Activated T-helper 9 cell treated with anti-CD3 and anti-CD28 coated beads, Interleukin-2, amount 50 U/mL, for 16 hours (primary cell): ENCODE data around the gene DESI1.
"Not testable (repeated sequence)": the region's sequence is repeated elsewhere in the genome, so short reads cannot be mapped to it uniquely, and the experiment has no call there.

ENCODE experiments used
- DNase-seq: peaks from one replicate; pipeline ENCODE4 v3.0.0-alpha.2; 2020; ENCODE audit warnings: low read depth

DESI1 gene

DNA sequence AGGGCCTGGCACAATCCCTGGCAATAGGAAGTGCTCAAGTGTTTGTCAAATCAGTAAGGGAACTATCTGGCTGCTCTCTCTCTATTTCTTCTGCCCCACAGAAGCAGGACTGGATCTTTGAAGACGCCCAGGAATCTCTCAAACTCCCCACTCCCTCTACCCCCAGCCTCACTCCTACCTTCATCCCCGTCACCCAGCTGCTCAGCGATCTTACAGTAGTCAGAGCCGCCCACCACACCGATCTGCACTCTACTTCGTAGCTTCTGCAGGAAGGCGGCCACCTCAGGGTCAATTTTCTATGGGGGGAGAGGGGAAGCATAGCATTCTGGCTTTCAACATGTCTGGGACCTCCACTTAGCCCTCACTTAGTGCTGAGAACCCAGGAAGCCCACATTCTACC is 34.9 kb downstream of the DESI1 start:
- DNase-seq, result no peak

DNA sequence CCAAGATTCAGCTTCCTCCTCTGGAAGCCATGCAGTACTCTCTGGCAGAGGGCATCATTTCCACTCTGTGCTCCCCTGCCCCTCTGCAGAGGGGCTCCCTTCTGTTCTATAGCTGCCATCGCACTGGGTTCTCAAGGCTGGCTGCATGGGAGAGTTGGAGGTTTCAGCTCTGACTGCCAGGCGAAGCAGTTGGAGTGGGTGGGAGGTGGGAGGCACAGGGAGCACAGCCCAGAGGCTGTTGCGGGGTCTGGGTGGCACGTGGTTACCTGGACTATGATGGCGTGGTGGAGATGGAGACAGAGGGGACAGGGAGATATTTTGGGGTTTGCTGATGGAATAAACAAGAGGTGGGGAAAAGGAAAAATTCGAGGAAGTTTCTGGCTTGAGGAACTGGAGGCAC is 36.0 kb downstream of the DESI1 start:
- no peak for DNase-seq

DNA sequence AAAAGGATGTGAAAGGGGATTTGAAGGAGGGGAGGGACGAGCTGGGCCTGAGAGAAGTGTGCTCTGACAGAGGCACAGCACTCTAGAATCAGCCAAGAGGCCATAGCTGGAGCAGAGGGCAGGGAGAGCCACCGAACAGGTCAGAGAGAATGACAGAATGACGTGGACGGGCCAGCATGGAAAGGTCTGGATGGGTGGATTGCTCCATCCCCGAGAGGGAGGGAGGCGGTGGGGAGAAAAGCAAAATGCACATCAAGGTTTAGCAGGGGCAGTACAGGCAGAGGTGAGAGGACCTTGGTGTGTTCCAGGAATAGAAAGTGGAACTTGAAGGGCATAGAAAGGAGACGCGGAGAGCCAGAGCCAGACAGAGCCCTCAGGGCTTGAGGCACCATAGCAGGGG is 38.1 kb downstream of the DESI1 start:
- no peak for DNase-seq

DNA sequence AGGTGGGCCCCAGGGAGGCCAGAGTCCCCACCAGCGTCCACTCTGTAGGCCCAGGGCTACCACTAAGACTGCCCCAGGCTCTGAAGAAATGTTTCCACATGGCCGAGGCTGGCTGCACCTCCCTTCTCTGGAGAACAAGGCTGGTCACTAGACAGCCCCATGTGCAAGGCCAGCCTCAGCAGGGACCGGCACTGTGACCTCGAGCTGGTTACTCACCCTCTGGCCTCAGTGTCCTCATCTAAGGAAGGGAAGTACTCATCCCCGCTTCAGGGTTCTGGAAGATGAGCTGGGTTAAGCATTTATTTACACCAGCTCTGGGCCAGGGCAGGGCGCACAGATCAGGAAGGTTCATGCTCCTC is 40.9 kb downstream of the DESI1 start:
- DNase-seq, result no peak

DNA sequence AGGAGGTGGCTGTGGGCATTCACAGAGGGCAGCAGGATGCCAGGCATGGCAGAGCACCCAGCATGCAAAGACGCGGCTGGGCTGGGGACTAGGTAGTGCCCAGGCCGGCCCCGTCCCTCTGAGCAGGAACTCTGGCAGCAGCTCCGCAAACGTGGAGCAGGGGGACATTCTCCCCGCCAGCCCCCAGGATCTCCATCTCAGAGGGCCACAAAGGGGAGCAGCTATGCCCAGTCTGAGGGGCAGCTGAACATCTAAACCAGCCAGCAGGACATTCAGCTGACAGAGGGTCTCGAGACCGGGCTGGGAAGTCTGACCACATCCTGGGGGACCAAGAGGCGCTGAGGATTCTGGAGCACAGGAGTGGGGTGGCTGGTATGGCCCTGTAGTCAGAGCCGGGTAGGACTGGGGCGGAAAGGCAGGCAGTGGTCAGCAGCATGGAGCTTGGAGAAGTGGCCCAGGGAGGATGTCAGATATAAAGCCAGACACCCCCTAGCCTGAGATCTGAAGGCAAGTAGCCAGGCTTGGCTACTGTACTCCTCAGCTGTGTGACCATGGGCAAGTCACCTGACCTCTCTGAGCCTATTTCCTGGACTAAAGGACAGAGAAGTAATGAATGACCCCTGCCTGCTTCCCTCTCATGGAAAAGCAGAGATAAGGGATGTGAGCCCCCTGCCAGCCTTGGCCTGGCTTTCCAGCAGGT is 41.4 kb downstream of the DESI1 start:
- DNase-seq, result no peak

DNA sequence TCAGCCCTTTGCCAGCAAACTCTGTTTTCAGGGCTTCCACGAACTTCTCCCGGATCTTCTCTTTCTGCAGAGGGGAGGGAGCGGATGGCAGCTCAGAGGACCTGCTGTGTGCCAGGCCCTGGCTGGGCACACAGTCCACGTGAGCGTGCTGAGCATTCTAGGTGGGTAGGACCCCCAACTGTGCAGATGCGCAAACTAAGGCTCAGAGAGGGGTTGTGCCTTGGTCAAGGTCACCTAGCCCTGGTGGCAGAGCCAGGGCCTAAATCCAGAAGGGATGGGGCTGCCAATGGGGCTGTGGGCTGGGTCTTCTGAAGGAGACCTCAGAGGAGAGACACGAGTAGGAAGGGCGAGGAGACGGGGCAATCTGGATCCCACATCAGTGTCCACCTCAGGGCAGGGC is 42.0 kb downstream of the DESI1 start:
- DNase-seq, result no peak

DNA sequence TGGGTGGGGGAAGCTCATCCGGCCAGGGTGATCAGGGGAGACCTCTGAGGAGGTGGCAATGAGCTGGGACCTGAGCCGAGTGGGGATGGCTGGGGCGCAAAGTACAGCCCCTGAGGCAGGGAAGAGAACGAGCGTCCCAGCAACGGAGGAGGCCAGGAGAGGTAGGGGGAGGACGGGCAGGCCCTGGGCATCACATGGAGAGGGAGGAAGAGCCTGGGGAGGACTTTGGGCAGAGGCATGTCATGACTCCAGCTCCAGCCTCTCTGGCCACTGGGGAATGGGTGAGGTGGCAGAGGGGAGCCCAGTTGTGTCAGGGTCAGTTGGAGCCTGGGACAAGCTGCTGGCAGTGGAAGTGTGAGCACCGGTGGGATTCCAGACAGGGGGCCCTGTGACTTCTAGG is 42.7 kb downstream of the DESI1 start:
- no peak for DNase-seq

DNA sequence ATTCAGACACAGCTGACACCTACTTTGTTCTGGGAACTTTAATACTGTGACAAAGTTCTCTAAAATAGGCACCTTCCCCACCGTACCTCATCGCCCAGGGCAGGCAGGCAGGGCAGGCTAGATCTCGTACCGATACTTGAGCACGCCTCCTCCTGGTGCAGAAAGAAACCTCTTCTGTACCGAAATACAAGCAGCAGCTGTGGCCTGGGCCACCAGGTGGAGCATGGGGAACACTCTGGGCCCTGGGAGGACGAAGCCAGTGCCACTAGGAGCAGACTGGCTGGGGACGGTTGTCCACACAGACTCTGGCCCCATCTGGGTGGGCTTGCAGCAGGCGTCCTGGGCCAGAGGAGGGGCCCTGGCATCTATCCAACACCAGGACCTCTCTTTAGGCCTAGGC is 44.0 kb downstream of the DESI1 start:
- no peak for DNase-seq

DNA sequence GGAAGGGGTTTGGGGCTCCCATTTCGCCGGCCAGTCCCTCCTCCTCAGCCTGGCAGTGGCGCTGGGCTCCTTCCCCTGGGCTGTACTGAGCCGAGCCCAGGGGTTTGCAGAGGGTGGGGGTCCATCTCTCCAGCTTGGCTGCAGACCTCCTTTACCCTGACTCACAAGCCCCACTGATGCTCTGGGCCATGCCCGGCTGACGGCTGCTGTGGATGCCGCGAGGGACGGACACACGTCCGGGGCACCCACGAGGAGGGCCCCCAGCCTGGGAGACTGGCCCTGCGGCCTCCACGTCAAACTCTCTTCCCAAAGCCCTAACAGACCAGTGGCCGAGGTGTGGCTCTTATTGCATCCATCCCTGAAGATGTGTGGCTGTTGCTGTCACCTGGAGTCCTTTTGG is 45.3 kb downstream of the DESI1 start:
- no peak for DNase-seq

DNA sequence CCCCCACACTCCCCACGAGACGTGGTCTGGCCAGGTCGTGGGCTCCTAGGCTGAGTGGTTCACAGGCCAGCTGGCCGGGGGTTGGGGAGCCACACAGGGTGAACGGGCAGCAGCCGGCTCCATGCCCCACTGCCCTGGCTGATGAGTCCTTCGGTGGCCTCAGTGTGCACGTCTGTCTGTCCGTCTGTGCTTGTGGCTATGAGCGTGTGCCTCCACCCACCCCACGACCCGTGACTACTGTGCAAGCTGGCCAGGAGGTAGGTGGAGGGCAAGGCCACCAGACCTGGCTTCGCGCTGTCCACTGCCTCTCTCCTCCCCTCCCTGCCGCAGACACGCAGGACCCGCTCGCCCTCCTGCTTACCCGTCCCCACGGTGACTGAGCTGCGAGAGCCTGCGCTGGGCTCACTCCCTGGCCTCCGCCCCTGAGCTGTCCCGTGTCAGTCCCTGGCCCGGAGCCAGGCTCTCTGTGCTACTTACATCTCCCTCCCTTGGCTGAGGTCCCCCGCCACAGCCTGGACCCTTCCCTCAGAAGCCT is 45.9 kb downstream of the DESI1 start:
- no peak for DNase-seq

DNA sequence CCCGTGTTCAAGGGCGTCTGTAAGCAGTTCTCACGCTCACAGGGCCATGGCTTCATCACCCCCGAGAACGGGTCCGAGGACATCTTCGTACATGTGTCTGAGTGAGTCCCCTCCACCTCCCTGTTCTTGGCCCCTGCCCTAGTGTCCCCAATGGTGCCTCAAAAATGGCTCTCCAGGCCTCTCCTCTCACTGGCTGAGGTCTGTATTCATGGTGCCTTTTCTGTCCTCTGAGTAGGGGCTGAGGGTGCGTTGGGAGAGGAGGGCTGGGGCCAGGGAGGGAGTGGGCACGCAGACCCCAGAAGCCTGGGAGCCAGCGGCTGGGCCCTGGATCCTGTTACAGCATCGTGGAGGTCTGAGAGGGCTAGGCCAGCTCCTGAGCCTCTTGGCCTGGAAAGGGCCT is 47.2 kb downstream of the DESI1 start:
- no peak for DNase-seq

DNA sequence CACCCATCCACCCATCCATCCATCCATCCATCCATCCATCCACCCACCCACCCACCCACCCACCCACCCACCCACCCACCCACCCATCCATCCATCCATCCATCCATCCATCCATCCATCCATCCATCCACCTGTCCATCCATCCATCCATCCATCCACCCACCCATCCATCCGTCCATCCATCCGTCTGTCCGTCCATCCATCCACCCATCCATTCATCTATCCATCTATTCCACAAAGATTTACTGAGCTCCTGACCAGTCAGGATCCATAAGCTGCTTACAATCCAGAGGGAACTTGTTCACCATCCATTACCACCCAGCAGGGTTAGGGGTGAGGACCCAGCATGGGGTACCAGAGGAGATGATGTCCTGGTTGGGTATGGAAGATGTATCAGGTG is 48.5 kb downstream of the DESI1 start:
- not testable (repeated sequence) for DNase-seq

DNA sequence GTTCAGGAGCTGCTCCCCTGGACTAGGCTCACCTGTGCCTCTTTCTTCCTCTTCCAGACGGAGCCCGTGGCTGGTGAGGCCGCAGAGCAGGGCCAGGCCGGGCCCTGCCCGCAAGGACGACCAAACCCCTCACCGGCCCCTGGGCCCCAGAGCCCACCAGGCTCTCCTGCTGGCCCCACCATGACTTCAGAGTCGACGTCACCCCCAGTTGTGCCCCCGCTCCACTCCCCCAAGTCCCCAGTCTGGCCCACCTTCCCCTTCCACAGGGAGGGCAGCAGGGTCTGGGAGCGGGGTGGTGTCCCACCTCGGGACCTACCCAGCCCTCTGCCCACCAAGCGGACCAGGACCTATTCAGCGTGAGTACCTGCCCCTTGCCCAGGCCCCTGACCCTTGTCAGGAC is 49.1 kb downstream of the DESI1 start:
- no peak for DNase-seq

DNA sequence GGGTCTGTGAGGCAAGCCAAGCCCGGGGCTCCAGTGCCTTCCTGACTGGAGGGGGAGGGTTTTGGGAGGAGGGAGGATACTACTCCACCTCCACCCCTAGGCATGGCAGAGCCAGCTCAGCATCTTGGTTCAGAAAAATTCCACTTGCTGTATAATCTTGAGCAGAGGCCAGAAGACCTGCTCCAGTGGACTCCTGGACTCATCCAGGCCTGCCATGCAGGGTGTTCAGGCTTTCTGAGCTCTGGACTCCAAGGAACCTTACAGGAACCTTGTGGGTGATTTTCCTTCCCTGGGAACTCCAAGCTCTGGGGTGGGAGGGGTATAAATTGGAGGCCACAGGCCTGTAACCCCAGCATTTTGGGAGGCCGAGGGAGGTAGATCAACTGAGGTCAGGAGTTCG is 50.6 kb downstream of the DESI1 start:
- no peak for DNase-seq

DNA sequence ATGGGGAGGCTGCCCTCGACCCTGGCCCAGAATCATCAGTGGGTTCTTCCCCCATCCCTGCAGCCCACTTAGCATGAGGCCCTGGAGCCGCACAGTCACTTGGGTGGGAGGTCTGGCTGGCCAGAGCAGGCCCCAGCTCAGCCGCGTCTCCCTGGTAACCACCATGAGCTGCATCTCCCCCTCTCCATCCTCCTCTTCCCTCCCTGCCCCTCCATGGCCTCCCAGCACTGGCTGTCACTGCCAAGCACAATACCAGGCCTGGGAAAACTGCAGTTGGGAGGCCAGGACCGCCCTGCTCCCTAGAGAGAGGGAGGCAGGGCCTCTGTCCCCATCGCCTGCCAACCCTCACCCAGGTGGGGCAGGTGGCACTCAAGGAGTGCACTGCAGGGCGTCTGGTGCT is 52.0 kb downstream of the DESI1 start:
- no peak for DNase-seq

DNA sequence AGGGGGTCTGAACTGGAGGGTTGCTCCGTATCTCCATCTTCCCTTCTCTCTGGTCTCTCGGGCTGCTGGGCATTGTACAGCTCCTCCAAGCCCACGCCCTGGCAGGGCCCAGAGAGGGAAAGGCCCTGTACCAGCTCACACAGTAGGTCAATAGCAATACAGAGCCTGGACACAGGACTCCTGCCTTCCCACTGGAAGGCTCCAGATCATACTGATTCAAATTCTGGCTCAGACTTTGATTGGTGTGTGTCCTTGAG is 53.4 kb downstream of the DESI1 start:
- no peak for DNase-seq

DNA sequence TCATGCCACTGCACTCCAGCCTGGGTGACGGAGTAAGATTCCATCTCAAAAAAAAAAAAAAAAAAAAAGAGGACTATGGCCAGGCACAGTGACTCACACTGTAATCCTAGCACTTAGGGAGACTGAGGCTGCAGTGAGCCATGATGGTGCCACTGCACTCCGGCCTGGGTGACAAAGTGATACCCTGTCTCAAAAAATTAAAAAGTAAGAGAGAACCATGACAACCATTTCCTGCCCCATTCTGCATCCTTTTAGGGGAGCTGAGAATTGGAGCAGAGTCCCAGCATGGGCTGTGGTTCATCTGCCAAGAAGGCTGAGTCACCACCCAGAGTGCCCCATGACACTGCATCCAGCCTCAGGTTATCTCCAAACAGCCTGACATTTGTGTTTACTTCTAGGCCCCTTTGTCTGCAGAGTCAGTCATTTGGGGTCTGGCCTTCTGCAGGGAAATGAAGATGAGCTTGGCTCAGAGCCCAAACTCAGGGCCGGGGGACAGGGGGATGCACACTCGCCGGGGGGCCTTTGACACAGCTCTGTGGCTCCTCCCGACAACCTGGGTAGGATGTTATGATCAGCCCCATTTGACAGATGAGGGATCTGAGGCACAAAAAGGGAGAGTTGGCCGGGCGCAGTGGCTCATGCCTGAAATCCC is 55.3 kb downstream of the DESI1 start:
- no peak for DNase-seq

DNA sequence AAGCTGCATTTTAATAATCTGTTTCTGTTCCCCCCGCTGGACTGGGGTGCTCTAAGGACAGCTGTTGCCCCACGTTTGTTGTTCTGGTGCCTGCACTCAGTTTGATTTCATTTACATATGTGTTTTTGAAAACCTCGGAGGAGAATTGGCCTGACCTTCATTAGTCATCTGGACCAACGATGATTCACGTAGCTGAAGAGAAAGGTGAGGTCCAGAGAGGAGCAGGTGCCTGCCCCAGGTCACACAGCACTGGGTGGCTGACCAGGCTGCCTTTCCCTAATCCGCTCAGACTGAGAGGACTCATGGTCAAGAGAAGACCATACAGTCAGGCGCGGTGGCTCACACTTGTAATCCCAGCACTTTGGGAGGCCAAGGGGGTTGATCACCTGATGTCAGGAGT is 56.3 kb downstream of the DESI1 start:
- no peak for DNase-seq

DNA sequence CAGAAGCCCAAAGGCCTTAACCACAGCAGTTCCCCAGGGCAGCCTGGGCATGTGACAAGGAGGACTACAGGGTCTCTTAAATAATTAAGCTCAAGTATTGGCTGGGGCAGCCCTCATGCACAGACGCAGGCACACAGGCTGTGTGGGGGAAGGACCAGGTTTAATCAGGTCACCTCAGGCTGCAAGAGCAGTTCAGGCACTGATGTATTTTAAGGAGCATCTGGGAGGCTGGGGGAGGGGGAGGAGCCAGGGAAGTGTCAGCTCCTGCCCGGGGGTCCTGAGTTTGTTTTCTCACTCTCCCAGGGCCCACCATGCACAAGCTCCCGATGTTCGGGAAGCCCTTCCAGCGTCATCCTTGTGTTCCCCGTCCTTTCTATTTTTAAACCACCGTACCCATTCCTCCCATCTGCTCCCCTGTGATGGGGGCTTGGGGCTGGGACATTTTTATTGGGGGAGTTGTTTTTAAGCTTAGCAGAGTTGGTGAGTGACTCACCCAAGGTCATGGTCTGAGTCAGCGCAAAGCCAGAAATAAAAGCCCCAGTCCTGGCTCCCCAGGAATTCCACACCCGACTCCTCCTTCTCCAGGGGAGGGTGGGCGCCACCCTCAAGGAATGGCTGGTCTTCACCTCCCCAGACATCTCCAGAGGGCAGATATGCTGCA is 57.7 kb downstream of the DESI1 start:
- no peak for DNase-seq

DNA sequence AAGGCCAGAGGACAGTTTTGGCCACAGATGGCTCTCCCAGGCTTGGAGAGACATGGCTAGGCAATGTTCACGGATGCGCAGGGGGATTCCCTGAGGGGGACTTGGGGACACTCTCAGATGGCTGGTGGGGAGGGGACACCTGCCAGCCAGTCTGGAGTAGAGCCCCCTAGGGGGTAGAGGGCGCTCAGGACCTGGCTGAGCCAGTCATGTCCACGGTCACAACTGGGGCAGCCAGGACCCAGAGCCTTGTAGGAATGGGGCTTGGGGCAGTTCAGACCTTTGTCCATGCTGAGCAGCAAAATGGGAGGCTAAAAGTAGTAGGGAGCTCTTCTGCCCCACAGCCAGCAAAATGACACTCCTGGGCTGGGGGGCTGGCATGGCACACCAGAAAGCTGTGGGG is 58.4 kb downstream of the DESI1 start:
- no peak for DNase-seq

DNA sequence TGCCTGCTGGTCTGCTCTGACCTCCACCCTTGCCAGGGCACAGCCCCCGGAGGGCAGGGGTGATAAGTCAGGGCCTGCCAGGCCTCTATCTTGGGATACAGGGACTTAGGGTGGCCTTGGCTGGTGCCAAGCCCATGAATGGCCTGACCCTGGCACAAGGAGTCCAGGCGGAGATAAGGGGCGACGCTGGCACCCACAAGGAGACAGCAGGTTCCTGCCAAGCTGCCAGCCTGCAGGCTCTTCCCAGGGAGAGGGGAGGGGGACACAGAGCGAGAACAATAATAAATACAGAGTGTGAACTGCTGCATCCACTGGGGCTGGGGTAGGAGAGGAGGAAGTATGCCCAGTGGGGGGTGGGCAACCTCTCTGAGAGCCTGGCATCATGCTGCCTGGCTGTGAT is 59.1 kb downstream of the DESI1 start:
- DNase-seq, result no peak

DNA sequence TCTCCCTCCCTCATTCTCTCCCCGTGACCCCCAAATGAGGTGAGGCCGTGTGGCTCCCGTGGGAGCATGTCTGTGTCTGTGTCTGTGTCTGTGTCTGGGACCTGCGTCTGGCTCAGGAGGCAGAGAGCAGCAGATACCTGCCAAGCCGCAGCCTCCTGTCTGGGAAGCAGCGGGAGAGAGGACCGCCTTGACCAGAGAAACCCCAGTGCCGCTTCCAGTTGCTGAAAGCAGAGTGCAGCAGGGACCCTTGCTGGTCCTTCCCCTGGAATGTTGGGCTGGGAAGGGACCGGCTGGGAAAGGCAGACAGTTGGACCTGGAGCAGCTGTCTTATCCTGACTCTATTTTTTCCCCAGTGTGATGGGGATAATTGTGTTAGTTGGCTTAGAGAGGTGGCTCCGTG is 59.5 kb downstream of the DESI1 start:
- DNase-seq, result no peak

DNA sequence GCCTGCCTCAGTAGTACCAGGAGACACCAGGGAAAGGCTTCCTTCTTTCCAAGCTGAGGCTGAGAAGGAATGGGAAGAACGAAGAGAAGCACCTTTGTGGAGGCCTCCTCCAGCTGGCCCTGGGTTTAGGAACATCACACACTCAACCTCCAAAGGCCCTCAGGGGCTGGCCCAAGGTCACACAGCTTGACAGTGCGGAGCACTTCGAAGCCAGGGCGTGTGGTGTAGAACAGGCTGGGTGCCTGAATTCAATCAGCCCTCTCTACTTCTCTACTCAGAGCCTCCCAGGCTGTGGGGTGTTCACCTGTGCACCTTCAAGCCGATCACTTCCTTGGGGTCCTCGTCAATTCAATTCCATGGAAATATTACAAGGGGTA is 60.8 kb downstream of the DESI1 start:
- DNase-seq, result no peak

DNA sequence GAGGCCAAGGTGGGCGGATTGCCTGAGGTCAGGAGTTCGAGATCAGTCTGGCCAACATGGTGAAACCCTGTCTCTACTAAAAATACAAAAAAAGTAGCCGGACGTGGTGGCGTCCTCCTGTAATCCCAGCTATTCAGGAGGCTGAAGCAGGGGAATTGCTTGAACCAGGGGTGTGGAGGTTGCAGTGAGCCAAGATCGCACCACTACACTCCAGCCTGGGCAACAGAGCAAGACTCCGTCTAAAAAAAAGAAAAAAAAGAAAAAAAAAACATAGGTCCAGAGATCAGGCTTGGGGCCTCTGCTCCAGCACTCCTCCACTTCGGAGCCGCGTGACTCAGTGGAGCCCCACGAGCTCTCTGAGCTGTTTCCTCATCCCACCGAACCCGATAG is 62.6 kb downstream of the DESI1 start:
- not testable (repeated sequence) for DNase-seq
